Measurements from ENCODE around the gene USP32.

DNA sequence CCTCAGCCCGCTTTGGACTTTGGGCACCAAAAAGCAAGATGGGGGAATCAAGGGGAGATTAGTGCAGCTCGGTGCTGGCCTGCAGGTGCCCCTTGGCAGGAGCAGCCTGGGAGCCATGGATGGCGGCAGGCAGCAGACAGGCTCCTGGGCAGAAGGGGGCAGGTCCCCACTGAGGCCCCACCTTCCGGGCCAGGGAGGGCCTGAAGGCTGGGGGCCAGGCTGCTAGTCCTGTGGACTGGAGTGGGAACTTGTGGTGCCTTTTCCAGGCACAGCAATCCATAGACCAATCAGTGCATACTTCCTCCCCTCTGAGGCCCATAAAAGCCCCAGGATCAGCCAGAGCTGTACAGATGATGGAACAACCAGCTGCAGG is 64.0 kb downstream of the USP32 start:
- TF ChIP-seq, protein P1, sequence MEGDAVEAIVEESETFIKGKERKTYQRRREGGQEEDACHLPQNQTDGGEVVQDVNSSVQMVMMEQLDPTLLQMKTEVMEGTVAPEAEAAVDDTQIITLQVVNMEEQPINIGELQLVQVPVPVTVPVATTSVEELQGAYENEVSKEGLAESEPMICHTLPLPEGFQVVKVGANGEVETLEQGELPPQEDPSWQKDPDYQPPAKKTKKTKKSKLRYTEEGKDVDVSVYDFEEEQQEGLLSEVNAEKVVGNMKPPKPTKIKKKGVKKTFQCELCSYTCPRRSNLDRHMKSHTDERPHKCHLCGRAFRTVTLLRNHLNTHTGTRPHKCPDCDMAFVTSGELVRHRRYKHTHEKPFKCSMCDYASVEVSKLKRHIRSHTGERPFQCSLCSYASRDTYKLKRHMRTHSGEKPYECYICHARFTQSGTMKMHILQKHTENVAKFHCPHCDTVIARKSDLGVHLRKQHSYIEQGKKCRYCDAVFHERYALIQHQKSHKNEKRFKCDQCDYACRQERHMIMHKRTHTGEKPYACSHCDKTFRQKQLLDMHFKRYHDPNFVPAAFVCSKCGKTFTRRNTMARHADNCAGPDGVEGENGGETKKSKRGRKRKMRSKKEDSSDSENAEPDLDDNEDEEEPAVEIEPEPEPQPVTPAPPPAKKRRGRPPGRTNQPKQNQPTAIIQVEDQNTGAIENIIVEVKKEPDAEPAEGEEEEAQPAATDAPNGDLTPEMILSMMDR (IDR thresholded peaks at IDR 0.05; ENCODE audit: low read length): no peak
- no peak for TF ChIP-seq EZH2 (IDR thresholded peaks at IDR 0.05; ENCODE audit: borderline replicate concordance, low read length)

Measured in OCI-LY1 (cell line).